Femur (tissue), 1 donor: ENCODE results near the gene TMEM60.

ENCODE experiments used
- DNase-seq: peaks from one replicate; pipeline ENCODE4 v3.0.0-alpha.2; 2017

The TMEM60 gene

GRCh38 chr7:77770316-77770715 lies 27.9 kb downstream of the TMEM60 start:
- no peak for DNase-seq

GRCh38 chr7:77766801-77767605 lies 31.2 kb downstream of the TMEM60 start:
- DNase-seq = no peak

GRCh38 chr7:77765906-77766800 lies 32.1 kb downstream of the TMEM60 start:
- DNase-seq = no peak

GRCh38 chr7:77765481-77765880 lies 32.8 kb downstream of the TMEM60 start:
- DNase-seq = no peak

- DNase-seq = no peak
These were observed 37.3 kb downstream of the TMEM60 start for GRCh38 chr7:77760809-77761453.

GRCh38 chr7:77759294-77759889 lies 38.8 kb downstream of the TMEM60 start:
- peak; percentile 62 for DNase-seq

- no peak for DNase-seq
These were observed 40.6 kb downstream of the TMEM60 start for GRCh38 chr7:77757589-77757988.

GRCh38 chr7:77753173-77753572 lies 45.1 kb downstream of the TMEM60 start:
- no peak for DNase-seq

GRCh38 chr7:77752016-77752415 lies 46.2 kb downstream of the TMEM60 start:
- DNase-seq = no peak

- no peak for DNase-seq
These were observed 50.5 kb downstream of the TMEM60 start for GRCh38 chr7:77747718-77748117.

- DNase-seq = no peak
These were observed 51.1 kb downstream of the TMEM60 start for GRCh38 chr7:77747178-77747577.

- no peak for DNase-seq
These were observed 51.4 kb downstream of the TMEM60 start for GRCh38 chr7:77746824-77747165.

GRCh38 chr7:77746164-77746823 lies 51.9 kb downstream of the TMEM60 start:
- DNase-seq = no peak

GRCh38 chr7:77745746-77746145 lies 52.5 kb downstream of the TMEM60 start:
- DNase-seq = no peak
